Activated CD4-positive, alpha-beta T cell treated with anti-CD3 and anti-CD28 coated beads, Interleukin-10, Interleukin-2, amounts not matched to agents 100 ng/mL and 50 ng/mL, durations not matched to agents 16 hours and 8 hours (primary cell): ENCODE data around the gene ISLR.

Experiments
- DNase-seq: peaks from one replicate; pipeline ENCODE4 v3.0.0-alpha.2; 2020

The ISLR gene

DNA sequence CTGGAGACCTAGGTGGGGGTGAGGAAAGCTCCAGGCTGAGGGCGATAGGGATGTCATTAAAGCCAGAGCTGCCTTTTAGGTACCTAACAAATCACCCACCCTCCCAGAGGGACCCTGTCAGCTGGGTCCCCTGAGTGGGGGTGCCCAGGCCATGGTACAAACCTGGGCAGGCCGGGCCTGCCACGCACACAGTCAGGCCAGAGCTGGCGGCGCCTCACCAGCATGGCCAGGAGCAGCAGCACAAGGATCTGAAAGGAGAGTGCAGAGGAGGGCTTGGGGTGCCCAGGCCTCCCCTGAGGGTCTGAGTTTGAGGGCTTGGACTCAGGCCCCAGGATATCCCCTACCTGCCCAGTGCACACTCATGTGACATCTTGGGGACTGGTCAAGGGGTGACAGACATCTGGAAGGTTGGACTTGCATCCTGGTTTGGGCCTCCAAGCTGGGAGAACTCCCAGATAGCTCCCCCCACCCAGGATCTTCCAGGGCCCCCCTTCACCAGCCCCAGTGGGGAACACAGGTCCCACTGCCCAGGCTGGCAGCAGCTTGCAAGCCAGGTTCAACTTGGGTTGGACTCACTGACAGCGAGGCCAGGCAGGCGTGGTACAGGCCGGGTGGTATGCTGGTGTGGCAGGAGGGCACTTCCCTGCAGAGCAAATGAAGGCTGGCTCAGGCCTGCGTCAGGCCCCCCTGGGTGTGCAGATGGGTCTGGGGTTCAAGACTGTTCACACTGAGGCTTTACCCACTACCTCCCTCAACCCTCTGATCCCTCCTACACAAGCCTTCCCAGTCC lies 23.9 kb downstream of the ISLR start:
- no peak for DNase-seq

DNA sequence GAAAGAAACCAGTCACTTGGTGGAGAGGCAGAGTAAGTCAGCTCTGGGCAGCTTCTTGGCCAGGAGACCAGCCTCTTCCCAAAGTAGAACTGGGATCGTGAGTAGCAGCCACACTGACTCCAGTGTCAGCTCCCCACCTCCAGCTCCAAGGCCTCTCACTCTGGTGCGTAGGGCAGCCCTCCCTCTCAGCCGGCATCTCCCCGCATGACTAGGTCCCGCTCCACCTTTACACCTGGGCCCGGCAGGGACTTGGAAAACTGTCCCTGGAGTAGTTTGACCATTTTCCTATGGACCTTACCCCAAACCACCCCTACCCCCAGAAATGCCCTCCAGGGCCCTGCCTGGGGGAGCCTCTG lies 25.8 kb downstream of the ISLR start:
- DNase-seq: no peak

DNA sequence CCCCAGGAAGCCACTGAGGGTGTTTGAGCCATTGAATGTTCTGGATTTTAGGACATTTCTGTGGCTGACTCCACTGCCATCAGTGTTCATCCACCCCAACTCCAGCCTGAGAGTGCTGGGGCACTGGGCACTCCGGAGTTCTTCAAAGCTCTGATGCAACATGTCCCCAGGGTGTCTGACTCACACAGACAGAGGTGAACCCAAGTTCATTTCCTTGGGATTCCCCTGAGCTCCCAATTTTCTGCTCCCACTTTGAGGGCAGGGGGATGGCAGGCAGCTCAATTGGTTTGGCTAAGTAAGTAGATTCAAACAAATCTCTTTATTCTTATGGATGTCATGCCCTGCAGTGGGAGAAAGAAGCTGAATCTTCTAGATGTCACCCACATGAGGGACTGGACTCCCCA lies 26.9 kb downstream of the ISLR start:
- no peak for DNase-seq

DNA sequence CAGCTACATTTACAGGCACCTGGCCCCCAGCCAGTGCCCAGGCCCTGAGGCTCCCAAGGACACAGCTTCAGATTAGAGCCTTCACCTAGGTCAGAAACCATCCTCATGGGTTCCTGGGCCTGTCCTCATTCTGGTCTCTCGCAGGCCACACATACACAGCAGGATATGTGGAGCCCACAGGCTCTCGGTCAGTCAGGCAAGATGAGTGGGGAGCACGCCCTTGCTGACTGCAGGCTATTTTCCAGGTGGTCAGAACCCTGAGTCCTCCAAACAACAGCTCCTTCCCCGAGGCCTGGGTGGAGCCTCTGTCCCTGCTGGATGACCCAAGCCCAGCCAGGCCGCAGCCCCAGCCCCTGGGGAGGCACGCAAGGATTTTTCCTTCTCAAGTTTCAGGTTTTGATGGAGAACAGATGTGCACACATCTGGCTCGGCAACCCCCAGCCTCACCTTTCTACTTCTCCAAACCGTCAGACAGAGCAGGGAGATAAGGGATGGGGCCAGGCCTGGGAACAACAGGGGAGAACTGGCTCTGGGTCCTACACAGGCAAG lies 27.4 kb downstream of the ISLR start:
- no peak for DNase-seq

DNA sequence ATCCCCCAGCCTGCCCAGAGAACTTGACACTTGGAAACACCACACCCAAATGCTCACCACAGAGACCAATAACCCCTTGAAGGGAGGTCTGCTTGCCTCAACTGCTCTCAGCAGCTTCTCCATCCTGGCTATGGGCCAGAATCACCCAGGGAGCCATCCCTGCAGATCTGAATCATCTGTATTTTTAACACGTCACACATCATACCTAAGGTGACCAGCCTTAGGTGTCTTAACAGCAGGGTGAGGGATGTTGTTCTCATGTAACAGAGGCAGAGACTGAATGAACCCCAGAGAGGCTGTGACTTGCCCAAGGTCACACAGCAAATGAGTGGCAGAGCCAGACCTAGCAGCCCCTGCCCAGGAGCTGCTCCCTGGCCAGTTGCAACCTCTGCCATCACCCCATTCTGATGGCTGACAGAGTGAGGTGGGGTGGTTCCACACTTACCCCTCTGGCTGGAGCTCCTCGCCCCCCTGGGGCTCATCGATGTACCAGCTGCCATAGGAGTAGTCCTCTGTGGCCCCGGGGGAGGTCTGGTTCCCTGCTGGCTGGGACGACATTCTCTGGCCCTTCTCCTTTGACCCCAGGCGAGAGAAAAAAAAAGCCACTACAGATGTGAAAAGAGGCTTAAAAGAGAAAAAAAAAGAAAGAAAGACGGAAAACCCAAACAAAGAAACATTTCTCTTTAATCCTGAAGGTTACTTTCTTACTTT lies 28.4 kb downstream of the ISLR start:
- DNase-seq: no peak

DNA sequence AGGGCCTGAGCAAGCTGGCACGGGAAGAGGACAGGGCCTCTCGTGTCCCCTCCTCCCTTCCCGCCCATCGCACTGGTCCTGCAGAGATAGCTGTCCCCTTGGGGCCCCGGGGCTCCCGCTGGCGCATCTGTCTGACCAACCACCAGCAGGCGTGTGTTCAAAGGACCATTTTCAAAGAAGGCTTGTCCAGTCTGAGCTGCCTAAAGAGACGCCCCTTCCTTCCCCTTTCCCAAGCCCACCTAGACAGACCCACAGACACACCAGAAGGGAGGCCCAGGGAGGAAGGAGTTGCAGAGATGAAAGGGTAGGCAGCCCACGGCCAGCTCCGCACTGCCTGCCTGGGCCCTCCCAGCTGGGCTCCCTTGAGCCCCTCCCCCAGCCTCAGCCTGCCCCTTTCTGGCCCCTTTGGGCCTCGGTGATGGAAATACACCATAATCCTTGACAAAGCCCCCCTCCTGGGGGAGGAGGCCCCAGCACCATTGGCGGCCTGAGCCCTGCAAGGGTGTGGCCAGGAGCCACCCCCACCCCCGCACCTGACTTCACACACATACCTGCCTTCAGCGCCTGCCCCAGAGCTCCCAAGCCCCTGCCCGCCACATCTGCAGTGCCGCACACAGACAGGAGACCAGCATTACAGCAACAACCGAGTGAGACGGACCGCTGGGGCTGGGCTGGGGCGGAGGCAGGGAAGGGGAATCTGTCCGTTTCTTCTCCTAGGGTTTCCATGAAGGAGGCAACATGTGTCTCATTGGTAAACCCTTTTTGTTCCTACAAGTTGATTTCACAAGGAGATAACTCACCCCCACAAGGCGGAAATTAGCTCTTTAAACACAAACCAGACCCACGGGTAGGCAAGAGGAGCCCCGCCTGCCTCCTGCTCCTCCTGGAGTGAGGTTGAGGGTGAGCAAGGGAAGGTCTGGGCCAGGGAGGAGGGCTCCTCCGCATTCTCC lies 29.2 kb downstream of the ISLR start, which contains the start of gene STRA6:
STRA6 (minus strand) TSS at position 336 of the 950 bp plus-strand sequence. CDS start 520 bp downstream, outside the sequence.
- DNase-seq: no peak

DNA sequence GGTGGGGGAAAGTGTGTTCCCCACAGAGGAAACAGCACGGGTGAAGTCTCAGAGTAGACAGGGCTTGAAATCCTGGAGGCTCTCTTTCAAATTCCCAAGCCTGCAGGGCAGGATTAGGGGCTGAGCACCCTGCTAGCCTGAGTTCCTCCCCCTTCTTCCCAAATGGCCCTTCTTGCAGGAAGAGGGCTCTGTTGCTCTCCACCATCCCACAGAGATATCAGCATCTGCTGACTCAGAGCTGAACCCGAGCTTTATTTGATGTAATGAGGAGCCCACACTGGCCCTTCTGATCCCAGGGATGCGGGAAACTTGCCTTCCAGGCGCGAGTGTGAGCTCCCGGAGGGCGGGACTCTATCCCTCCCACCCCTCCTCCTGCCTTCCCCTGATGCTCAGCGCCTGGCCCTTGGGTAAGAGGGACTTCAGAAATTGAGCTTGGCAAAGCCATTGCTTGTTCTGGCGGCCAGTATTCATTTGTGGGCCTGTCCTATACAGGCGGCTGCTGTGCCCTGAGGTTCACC lies 30.5 kb downstream of the ISLR start:
- DNase-seq: no peak

DNA sequence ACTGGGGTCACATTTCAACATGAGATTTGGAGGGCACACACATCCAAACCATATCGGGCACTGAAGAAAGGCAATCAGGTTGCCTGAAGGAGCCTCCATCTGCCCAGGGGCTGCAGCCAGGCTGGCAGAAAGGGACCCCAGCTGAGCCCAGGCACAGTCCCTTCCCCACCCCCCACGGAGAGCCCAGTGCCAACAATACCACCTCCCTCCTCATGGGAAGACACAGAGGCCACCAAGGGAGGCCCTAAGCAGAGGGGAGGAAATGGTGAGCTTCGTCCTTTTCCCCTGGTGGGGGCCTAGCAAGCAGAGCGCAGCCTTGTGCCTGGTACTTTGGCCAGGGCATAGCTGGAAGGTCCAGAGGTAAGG lies 32.1 kb downstream of the ISLR start:
- no peak for DNase-seq

DNA sequence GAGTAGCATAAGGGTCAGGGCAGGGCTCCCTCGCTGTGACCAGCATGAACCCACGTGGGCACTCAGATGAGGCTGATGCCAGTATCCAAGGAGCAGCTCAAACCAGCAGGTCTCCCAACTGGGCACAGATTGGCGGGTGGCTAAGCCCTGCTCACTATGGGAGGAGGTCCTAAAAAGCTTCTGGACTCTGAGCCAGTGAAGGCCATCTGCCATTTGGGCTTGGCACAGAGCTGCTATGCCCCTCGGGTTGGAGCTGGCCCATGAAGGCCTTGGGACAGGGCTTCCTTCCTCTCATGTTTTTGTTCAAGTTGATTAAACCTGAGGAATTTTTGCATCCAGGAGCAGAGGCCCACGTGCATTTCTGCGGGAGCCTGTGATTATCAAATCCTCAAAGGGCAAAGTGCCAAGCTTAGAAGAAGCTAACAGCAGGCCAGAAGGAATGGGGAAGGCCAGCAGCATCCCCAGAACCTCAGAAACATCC lies 33.3 kb downstream of the ISLR start:
- no peak for DNase-seq

DNA sequence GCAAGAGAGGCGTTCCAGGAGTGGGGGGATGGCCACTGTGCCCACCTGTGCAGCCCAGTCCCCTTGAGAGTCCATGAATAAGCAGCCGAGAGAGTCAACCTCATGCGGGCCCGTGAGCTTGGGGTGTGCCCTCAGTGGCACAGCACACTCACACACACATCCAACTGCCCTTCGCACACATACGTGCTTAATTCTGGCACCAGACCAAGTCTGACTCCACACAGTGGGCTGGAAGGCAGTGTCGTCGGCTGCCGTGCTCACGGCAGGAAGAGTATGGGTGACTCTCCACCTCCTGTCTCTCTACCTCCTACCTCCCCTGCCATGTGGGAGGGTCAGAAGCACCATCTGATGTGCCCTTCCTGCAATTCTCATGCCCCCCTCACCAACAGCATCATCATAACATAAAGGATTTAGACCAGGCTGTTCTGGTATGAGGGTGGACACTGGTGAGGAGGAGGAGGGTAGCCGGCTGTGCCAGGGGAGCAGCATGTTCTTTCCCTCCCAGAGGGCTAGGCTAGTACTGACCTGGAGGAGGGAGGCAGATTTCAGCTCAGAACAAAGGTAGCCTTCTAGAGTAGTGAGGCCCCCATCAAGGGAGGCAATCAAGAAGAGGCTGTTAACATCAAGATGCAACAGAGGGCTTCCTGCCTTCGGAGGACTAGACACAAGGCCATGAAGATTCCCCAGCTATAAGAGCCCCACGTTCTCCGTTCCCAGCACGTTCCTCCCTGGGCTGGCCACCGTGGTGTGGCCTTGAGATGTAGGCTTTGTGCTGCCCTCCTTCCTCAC lies 34.3 kb downstream of the ISLR start:
- DNase-seq: no peak

DNA sequence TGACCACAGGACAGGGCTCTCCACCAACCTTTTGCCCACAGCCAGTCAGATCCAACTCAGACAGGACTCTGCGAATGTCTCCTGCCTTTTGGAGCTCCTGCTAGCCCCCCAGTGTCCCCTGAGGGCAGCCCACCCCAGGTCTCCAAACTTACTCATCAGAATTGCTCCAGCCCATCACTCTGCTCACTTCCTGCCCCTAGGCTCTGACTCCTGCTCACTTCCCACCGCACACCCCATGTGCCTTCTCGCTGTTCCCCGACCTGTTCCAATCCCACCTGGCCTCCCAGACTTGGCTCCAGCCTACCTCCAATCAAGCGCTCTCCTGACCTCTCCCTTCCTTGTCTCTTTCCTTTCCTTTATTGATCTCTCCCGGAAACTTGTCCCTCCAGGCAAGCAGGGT lies 35.0 kb downstream of the ISLR start:
- no peak for DNase-seq

DNA sequence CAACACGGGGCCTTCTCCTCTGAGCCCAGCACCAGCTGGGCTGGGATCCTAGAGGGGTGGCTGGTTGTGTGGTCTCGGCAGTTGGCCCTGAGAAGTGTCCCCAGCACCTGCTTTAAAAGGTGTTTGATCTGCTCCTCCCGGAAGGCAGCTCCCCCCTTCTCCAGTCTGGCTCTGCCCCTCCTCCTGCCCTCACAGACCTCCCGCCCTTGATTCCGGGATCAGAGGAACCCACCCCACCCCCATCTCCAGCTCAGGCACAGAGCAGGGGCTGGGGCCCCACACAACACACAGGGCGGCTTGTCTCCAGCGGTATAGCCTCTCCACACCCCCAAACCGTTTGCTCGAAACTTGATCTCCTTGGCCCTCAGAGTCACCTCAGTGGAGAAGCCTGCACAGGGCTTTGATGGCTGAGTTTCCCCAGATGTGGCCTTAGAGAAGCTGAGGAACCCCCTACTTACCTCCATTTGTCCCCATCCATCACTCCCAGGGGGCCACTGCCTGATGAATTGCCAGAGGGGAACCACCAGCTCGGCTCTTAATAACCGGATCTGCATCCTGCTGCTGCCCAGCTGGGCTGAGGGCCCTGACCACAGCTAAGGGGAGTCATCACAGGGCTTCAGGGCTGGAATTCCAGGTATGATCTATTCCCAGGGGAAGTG lies 35.5 kb downstream of the ISLR start:
- DNase-seq: no peak

DNA sequence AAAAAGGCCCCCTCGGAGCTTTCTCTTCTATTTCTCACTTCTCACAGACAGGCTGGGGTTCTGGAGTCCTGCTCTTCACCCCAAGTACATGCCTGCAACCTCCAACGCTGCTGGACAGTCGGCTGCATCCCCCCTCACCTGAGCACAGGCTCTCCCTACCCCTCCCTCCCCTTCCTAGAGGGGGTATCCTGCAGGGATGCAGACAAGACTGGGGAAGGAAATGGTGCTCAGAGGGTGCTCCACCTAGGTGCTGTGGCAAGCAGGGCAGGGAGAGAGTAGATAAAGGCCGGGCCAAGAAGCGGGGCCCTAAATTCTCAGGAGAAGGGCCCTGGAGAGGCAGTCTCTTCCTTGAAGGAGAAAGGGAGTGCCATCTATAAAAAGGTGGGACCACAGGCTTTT lies 36.0 kb downstream of the ISLR start:
- DNase-seq: no peak

DNA sequence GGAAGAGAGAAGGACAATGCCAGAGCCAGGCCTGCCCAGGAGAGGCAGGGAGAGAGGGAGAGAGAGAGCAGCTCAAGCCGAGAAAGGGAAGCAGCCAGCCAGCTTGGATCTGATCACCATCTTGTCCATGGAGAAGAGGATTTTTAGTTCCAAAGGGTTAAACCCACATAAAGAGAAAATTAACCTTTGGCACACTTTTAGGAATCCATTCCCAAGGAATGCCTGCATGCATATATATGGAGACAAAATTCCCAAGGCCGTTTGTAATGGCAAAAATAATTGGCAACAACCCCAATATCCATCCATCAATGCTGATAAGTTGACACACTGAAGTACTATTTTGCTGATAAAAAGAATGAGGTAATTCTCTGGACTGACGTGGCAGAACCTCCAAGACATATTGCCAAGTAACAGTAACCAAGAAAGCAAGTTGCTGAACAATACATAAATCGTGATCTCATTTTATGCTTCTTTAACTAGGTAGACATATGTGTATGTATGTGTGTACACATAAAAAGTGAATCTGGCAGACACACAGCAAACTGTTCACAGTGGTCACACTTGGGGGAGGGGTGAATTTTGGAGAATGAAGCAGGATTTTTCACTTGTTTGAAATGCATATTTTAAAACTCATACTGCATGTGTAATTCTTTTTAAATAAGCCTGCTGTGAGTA lies 36.6 kb downstream of the ISLR start:
- no peak for DNase-seq

DNA sequence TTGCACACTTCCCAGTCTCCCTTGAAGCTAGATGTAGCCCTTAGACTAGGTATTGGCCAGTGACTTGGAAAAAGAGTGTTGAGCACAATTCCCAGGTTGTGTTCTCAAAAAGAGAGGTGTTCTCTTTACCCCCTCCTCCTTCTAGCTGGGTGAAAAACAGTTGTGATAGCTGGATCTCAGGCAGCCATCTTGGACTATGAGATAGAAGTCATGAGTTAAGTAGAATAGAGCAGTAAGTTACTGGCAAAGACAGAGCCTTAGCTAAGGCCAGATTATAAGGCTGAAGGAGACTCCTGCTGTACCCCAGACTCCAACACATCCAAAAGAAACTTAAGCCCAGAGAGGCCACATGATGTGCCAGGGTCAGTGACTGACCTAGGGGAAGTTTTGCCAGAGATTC lies 37.2 kb downstream of the ISLR start:
- DNase-seq: no peak

DNA sequence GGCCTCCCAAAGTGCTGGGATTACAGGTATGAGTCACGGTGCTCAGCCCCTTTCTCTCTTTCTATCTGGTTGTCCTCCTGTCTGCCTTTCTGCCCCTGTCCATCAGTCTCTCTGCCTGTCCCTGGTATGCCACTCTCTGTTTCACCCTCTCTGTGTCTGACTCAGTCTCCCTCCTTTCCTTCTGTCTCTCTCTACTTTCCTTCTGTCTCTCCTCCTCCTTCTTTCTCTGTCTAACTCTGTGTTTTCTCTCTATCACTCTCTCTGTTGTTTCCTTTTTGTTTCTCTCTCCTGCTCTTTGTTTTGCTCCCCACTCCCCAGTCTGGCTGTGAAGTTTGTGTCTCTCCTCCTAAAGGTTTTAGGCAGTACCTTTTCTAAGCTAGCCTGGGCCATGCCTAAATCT lies 38.1 kb downstream of the ISLR start:
- no peak for DNase-seq

DNA sequence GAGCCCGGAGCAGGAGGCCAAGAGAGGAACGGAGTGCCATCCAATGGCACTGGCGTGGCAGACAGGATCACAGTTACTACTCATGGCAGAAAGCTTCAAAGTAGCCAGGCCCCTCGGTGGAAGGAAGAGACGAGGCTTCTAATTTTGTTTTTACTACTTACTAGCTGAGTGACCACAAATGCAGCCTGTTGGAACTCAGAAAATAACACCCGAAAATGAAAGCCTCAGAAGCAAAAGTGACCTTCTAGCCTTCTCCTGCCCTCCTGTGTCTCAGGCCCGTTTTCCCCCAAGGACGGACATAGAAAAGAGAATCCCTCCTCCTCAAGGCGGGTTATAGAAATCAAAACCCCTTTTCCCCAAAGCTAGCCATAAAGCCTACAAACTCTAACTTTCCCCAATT lies 39.0 kb downstream of the ISLR start:
- DNase-seq: no peak

DNA sequence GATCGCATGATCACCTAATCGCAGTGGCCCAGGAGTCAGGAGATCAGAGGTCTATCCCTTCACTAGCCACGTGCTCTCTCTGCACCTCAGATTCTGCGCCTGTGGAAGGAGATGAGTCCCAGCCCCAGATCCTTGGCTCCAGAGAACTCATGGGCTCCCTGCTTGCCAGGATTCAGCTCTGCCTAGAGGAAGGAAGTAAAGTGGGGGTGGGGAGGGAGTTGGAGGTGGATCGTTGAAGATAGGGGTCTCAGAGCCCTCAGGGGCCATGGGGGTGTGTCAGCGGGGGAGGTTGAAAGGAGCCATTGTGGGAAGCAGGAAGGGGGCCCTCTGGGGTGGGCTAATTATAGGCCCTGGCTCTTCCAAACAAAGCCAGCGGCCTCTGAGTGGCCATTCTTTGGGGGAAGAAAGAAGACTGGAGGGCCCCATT lies 40.4 kb downstream of the ISLR start:
- no peak for DNase-seq

DNA sequence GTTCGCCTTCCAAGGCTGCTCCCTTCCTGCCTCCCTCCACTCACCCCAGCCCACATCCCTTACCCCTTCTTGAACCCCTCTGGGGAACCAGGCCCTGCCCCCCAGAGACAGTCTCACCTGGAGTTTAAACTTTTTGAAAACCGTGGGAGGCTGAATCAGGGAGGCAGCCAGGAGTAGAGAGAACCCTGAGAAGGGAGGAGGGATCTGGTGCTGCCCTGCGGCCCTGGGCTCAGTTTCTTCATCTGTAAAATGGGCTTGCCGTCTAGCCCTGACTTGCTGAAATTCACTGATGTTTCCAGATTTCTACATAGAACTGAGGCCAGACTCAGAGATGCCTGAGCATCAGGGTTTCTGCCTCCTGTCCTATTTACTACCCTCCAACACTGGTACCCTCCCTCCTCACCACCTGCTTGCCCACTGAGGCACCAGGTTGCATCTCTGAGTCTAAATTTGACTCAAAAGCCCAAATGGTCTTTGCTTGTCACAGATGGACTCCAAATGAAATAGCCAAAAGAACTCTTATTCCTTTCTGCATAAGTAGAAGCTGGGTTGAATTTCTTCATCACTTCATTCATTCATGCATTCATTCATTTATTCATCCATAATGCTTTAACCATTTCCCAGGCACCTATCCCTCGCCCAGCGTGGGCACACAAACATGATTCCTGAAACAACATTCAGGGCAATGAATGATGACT lies 41.0 kb downstream of the ISLR start:
- DNase-seq: no peak

DNA sequence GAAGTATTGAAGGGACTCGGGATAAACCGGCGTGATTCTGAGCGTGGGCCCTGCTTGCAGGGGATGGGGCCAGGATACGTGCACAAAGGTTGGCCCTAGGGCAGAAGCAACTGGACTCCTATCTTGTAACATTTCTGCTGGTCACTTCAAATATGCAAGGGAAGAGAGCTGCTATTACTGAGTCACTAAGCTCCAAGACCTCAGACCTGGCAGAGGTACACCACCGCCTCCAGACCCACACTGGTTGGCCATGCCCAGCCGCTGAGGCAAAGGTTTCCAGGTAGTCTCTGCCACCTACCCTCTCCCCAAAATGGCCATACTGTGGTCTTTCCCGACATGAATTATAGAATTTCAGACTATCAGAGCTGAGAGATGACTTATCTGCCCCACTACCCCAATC lies 42.4 kb downstream of the ISLR start:
- no peak for DNase-seq
